Lower leg skin (tissue), 4 donors: ENCODE measurements around the gene PTTG1IP. TPM values are rescaled to one million over a fixed set of nuclear protein-coding genes. Genes with fewer than 3 reads are reported as not detected.
A peak's percentile ranks its signal among the peaks of the same experiment; 100 is the strongest.

Experiments used
- DNase-seq, 2 donors: peaks; one replicate each; pipeline ENCODE4 v3.0.0-alpha.2; 2019; ENCODE audit warnings: low spot score in 2 of 2
- H3K4me3 ChIP-seq: fragments of 200-600 bp; sonication (generic); 2 replicates; pipeline ENCODE4 v1.5.1; 2017; ENCODE audit warnings: mild to moderate bottlenecking, low read depth; ENCODE audit not compliant: poor library complexity, severe bottlenecking
- CTCF ChIP-seq, 3 donors: fragments of 450-650 bp; IDR thresholded peaks; one replicate each; pipeline ENCODE4 v1.5.1; 2016; ENCODE audit warnings: antibody characterized with exemption in 3 of 3, mild to moderate bottlenecking in 3 of 3, moderate library complexity in 2 of 3
- POLR2A ChIP-seq, 2 donors: fragments of 450-650 bp; IDR thresholded peaks; one replicate each; pipeline ENCODE4 v1.6.1; 2016 to 2017; ENCODE audit warnings: antibody characterized with exemption in 2 of 2, mild to moderate bottlenecking in 1 of 2, moderate library complexity in 1 of 2
- WGBS, 2 donors: methylation state at CpG; one replicate each; pipeline ENCODE4 v1.1.5; 2018; 5-methylcytosine and 5-hydroxymethylcytosine counted together
- intact Hi-C: fragments of 100-400 bp; cut with DNase I; formaldehyde crosslinking; loops from one replicate; pipeline ENCODE4 v1.15.0; 2023; ENCODE audit warnings: low total_unique reads
- total RNA-seq, 4 donors: library from RNA; depleted of rRNA; stranded (reverse); fragments of >200 nt; gene quantifications; one replicate each; pipeline ENCODE4 v1.1.0, GENCODE V29; 2016

Gene PTTG1IP
- total RNA-seq: 100 to 1,000 TPM; 110 to 193 (median 133) TPM

GRCh38 chr21:44873356-44874239 lies at the start of gene PTTG1IP:
Gene PTTG1IP (minus strand): TSS chr21:44873690. CDS start chr21:44873616, 74 bp downstream.
- peak; percentile 97 to 100 for DNase-seq
- TF ChIP-seq POLR2A (IDR thresholded peaks at IDR 0.05) (peak in 1 of 2 donors; percentile 59), CTCF (IDR thresholded peaks at IDR 0.05) (no peak)
- WGBS, 2 donors: 0 to 1% methylated on average over 31 to 55 of the region's 123 CpGs
- H3K4me3 ChIP-seq: peak within 1 kb of the TSS; percentile 86
- intact Hi-C loops: loop anchor here (10.0 kb wide), 1 partner anchor 59 kb away; the partner anchor contains the start of gene SUMO3

GRCh38 chr21:44921928-44922327 lies 48.4 kb upstream of the PTTG1IP start:
- H3K4me3 ChIP-seq: no peak overlapping the region
- TF ChIP-seq CTCF (IDR thresholded peaks at IDR 0.05) (no peak), POLR2A (IDR thresholded peaks at IDR 0.05) (no peak)
- intact Hi-C loops: no loop called here
- no peak for DNase-seq
- WGBS, 2 donors: 60 to 66% methylated on average over 5 of the region's 5 CpGs

DNA sequence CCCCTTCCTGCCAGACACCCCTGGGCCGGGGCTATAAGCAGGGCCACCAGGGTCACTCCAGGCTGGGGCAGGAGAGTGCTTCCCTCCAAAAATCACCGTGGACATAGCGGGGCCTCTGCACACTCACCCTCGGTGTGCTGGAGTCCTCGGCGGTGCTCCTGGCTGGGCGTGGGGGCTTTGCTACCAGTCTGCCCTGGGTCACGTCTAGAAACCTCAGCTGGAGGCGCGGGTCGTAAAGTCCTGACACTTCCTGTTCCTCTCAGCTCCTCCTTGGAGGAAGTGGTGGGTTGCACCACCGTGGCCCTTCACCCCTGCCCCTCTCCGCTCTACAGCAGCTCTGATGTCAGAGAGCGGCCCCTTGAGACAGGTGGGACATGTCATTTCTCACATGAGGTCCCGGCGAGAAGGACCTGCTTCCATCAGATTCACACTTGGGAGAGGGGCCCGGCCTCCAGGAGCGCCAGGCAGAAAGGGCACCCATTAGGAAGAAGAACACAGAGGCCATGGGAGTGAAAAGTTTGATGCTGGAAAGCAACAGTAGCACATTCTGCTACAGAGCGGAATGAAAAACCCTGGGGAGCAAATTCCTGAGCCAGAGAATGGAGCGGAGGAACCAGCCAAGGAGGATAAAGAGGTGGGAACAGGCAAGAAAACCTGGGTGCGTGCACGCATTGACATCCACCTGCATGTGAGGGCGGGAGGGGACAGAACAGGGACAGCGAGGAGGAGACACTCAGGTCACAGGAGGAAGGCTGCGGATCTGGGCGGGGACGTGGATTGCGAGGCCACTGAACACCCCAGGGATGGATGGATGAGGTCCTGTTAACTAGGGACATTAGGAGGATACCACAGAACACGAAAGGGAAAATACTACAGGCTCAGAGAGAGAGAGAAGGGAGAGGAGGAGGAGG lies 47.5 kb upstream of the PTTG1IP start, which contains the start of gene ITGB2:
TSS of gene ITGB2 (minus strand) at position 206 of the 911 bp plus-strand sequence. CDS start 10,117 bp downstream, outside the sequence.
- no peak within 1 kb of the TSS for H3K4me3 ChIP-seq
- DNase-seq: no peak
- TF ChIP-seq POLR2A (IDR thresholded peaks at IDR 0.05) (no peak), CTCF (IDR thresholded peaks at IDR 0.05) (no peak)
- intact Hi-C loops: no loop called here
- 70 to 74% methylated on average over 29 of the region's 29 CpGs for WGBS, 2 donors

GRCh38 chr21:44919913-44920693 lies 46.6 kb upstream of the PTTG1IP start:
- intact Hi-C loops: no loop called here
- H3K4me3 ChIP-seq: no peak overlapping the region
- TF ChIP-seq POLR2A (IDR thresholded peaks at IDR 0.05) (no peak), CTCF (IDR thresholded peaks at IDR 0.05) (no peak)
- WGBS, 2 donors: 72 to 73% methylated on average over 23 to 27 of the region's 28 CpGs
- DNase-seq: no peak
